Stimulated activated CD4-positive, alpha-beta T cell treated with anti-CD3 and anti-CD28 coated beads, TNF-alpha, amount 100 ng/mL, for 48 hours (primary cell): ENCODE results near the gene C2orf81.
"Not testable (repeated sequence)": the region's sequence is repeated elsewhere in the genome, so short reads cannot be mapped to it uniquely, and the experiment has no call there.

Experiments used
- DNase-seq, 3 donors: peaks; one replicate each; pipeline ENCODE4 v3.0.0-alpha.2; 2020; ENCODE audit warnings: low read depth in 3 of 3

C2orf81 gene

DNA sequence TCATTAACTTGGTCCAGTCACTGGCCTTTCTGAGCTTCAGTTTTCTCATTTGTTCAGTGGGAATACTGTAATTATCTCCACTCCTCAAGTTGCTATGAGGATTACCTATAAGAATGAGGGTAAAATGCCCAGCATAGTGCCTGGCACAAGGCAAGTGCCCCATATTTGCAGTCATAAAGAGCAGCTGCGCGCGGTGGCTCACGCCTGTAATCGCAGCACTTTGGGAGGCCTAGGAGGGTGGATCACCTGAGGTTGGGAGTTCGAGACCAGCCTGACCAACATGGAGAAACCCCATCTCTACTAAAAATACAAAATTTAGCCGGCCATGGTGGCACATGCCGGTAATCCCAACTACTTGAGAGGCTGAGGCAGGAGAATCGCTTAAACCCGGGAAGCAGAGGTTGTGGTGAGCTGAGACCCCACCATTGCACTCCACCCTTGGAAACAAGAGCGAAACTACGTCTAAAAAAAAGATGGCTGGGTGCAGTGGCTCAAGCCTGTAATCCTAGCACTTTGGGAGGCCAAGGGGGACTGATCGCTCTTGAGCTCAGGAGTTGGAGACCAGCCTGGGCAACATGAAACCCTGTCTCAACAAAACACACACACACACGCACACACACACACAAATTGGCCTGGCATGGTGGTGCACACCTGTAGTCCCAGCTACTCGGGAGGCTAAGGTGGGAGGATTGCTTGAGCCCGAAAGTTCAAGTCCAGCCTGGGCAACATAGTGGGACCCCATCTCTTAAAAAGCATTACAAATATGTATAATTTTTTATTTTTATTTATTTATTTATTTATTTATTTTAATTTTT is 21.3 kb upstream of the C2orf81 start:
- DNase-seq, result not testable (repeated sequence)

DNA sequence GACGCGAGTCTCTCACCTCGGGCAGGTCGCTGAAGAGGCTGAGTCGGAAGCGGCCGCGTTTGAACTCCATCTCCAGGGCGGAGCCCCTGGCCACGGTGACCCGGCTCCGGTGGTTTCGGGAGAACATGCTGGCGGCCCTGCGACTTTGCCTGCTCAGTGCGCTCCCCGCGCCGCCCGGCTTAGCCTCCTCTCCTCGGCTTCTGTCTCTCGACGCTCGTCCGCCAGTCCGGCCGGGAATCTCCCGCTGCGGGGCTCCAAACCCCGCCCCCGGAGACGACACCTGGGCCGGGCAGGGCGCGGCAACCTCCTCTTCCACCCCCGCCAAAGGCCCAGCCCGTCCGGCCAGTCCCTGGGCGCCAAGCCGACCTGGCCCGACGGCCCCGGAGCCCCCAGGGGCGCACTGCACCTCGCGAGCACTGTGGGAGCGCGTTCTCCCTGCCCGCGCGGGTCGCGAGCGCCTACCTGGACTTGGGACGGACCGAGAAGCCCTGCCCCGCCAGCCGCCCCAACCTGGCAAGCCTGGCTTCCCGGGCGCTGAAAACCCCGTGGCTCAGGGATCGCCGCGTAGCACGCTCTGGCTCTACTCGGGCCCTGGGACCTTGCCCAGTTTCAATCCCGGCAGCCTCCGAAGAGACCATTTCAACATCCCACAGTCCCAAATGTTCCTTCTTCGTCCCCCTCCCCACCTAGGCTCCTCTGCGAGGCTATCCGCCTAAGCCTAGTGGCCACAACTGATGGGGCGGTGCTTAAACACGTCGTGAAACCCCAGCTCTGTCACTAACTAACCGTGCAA is 20.5 kb upstream of the C2orf81 start, which contains the start of gene RTKN:
Gene RTKN (minus strand): TSS at position 248 of the 793 bp plus-strand sequence. CDS start 121 bp downstream, at position 127.
- DNase-seq, result no peak

- DNase-seq, result no peak
Observed at GRCh38 chr2:74441170-74441689, 19.8 kb upstream of the C2orf81 start.

- DNase-seq, result peak in 1 of 3 donors; percentile 44
Observed at GRCh38 chr2:74440378-74441169, 19.2 kb upstream of the C2orf81 start.

GRCh38 chr2:74439803-74440377 is 18.5 kb upstream of the C2orf81 start:
- DNase-seq, result no peak

DNA sequence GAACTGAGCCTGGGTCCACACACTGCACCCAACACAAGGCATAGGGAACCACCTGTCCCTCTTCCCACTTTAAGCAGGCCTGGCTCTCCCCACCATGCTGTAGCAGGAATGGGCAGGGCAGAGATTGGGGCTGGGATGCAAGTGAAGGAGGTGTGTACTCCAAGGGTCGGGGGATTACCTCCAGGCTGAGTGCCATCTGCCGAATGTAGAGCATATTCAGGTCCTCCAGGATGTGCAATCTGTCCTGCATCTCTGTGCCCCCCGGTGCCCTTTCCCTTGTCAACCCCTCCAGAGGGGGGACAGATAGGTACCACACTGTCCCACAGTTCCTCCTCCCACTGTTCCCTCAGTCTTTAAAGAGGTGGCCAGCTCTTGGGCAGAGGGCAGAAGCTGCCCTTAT is 18.0 kb upstream of the C2orf81 start:
- no peak for DNase-seq

- no peak for DNase-seq
Observed at GRCh38 chr2:74438248-74438647, 16.8 kb upstream of the C2orf81 start.

- no peak for DNase-seq
Observed at GRCh38 chr2:74436848-74437695, 15.7 kb upstream of the C2orf81 start.

DNA sequence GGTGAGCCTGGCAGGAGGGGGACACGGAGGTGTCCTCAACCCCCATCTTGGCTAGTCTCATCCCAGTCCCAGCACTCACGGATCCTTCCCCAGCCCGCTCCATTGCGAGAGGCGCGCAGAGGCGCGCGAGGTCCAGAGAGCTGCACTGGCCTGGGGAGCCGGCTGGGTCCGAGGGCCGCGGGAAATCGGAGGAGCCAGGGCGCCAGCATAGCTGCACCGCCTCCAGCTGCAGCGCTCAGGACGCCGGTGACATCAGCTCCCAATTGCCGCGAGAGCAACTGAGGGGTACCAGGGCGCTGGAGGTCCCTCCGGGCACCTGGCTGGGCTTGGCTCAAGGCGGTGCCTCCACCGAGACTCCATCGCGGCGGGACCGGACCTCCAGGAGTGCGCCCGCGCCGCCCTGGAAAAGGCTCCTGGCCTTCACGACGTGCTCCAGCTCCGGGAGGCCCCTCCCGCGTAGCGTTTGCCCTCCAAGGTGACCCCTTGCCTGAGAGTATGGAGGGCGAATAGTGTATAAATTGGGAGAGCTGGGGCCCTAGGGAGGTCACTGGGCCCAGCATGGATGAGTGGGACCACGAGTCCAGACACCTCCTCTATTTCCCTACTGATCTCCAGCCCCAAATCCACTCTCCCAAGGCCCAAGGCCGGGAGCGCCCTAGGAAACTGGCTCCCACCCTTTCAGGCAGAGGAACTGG is 14.8 kb upstream of the C2orf81 start:
- DNase-seq, result no peak

DNA sequence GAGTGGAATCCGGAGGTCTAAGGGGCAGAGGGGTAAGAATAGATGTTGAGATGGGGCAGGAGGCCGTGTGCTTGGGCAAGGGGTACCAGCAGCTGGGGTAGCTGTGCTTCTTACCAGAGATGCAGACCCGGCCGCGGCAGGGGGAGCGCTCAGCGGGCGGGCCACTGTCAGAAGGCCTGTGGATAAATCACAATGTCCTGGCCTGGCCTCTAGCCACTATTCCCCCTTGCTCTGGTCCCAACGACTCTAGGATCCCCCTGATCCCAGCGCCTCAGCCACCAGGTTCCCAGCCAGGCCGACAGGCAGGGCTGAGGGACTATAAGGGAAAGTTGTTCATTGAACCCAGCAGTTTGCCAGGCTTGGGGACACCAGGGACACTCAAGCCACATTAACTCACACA is 9.1 kb upstream of the C2orf81 start:
- DNase-seq, result no peak

GRCh38 chr2:74429487-74430451 is 8.3 kb upstream of the C2orf81 start:
- DNase-seq, result no peak

DNA sequence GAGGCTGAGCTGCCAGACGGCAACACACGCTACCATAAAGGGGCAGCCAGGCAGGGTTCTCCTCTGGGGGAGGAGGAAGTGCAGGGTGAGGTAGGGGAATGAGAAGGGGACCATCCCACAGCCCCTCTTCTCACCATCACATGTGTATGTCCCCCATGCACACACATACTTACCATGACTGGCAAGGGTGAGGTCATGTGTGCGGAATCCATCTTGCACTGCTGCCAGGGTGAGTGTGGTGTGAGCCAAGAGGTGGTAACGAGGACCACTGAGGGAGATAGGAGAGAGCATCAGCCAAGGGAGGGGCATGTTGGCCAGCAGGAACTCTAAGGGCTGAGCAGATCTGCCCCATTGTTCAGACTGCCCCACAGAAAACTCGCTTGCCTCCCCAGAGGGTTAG is 7.3 kb upstream of the C2orf81 start:
- DNase-seq, result no peak

DNA sequence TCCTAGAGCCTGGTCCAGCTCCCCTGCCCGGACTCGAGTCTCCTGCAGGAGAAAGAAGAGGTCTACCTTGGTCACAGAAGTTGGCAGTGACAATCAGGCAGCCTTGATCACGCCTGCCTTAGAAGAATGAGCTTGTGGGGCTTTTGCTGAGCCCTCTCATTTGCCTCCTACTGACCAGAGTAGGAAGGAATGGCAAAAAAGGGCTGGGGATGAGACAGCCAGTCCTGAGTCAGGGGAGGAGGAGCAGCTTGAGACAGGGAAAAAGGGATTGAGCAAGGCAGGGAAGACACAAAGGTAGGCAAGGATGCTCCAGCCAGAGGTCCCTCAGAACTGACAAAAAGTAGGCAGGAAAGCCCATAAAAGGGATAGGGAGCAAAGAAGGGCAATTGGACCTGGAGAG is 6.1 kb upstream of the C2orf81 start:
- DNase-seq, result no peak

DNA sequence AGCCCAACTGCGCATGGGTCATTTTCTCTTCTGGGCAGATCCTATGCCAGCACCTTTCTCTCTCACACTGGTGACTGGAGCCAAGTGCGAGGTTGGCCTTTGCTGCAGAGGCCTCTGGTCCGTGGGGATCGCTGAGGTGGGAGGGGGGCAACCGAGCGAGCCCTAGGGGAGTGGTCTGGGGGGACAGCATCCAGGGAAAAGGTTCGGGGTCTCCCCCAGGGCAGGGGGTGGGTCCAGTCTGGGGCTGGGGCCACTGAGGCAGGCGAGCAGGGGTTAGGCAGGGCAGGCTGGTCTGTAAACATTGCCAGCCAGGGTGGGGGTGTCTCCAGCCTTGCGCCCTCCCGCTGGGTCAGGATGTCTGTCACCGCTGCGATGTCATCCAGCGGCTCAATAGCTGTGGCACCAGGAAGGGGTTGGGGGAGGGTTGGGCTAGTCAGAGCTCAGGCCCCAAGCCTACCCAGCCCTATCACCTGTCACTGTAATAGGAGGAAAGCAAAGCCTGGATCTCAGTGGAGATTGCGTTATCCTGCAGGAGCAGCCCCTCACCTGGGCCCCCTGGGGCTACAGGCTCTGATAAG is 4.9 kb upstream of the C2orf81 start:
- DNase-seq, result no peak

DNA sequence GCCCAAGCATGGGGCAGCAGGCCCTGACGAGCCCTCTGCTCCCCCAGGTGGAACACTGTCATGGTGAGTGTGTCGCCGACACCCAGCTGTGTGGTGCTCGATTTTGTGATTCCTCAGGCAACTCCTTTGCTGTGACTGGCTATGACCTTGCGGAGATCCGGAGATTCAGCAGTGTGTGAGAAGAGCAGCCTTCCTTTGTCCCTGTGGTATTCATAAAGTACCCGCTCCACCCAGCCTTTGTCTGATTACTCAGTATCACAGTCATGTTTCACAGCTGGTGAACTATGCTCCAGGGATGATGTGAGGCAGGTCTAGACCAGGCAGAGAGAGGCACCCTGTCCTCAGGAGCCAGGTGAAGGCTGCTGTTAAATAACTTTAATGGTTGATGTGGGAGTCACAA is 4.1 kb upstream of the C2orf81 start:
- DNase-seq, result no peak

- DNase-seq, result no peak
Observed at GRCh38 chr2:74424995-74425406, 3.6 kb upstream of the C2orf81 start.

- DNase-seq, result no peak
Observed at GRCh38 chr2:74424139-74424992, 2.9 kb upstream of the C2orf81 start.
